Measurements from ENCODE around the gene IL7R.

Gene IL7R

GRCh38 chr5:35880156-35880555 lies 23.5 kb downstream of the IL7R start:
- H3K4me3 ChIP-seq (ENCODE audit: low read depth, low read length): no peak overlapping the region
- no peak for TF ChIP-seq CTCF (IDR thresholded peaks at IDR 0.05; ENCODE audit: borderline replicate concordance, insufficient read depth, low read depth, low read length)

DNA sequence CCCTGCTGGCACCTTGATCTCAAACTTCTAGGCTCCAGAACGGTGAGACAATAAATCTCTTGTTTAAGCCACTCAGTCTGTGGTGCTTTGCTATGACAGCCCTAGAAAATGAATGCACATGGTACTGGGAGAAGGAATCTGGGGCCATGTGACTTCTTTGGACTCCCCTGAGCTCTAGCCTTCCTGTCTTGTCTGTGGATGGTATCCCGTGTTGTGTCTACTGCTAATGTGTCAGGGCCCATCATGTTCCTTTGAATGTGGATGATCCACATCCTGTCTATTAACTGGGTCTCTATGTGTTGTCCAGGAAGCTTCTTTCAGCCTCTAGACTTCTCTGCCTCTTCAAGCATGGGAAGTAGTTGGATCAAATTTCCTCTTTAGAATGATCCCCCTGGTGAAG lies 25.1 kb downstream of the IL7R start:
- H3K4me3 ChIP-seq (ENCODE audit: low read depth, low read length): no peak overlapping the region
- TF ChIP-seq CTCF (IDR thresholded peaks at IDR 0.05; ENCODE audit: borderline replicate concordance, insufficient read depth, low read depth, low read length): no peak

DNA sequence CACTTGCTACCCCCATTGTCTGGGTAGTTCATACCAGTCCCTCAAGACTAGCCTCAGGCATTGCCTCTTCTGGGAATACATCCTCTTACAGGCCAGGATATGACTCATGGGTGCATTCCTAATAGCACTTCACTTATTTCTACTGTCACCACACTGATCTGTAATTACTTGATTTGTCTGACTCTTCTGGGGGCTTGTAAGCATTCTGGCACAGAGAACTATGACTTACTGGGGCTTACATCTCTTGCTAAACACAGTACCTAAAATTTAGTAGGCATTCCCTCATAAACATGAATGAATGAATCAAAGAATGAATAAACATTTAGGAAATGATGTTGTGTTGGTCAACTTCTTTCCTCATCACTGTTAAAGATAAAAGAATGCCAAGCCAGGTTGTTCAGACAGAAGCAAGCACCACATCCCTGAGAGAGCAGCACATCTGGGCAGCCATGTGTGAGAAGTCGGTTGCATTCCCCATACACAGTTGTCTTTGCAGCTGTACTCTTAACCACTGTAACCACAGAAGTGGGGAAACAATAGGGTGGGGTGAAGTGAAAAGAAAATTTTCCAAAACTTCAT lies 27.6 kb downstream of the IL7R start:
- H3K4me3 ChIP-seq (ENCODE audit: low read depth, low read length): no peak overlapping the region
- no peak for TF ChIP-seq CTCF (IDR thresholded peaks at IDR 0.05; ENCODE audit: borderline replicate concordance, insufficient read depth, low read depth, low read length)

- TF ChIP-seq CTCF (IDR thresholded peaks at IDR 0.05; ENCODE audit: borderline replicate concordance, insufficient read depth, low read depth, low read length): no peak
Measured at GRCh38 chr5:35884773-35885172, 28.1 kb downstream of the IL7R start.

DNA sequence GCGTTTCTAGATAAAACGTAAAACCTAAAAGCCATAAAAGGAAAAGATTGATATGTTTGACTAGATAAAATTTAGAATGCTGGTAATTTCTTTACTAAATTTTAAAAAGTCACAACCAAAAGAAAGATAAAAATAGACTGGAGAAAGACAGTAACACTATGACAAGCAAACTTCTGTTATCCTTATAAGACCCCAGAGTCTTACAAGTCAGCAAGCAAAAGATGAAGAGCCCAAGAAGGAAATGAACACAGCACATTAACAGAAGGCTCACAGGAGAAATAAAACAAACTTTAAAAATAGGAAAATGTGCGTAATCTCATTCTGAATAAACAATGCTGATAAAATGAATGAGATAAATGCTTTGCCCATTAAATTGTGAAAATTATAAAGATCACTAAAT lies 29.7 kb downstream of the IL7R start:
- H3K4me3 ChIP-seq (ENCODE audit: low read depth, low read length): no peak overlapping the region
- no peak for TF ChIP-seq CTCF (IDR thresholded peaks at IDR 0.05; ENCODE audit: borderline replicate concordance, insufficient read depth, low read depth, low read length)

More at GRCh38 chr5:35884773-35885172, 28.1 kb downstream of the IL7R start:
- H3K4me3 ChIP-seq (ENCODE audit: low read depth, low read length): no peak overlapping the region

- no peak for TF ChIP-seq CTCF (IDR thresholded peaks at IDR 0.05; ENCODE audit: borderline replicate concordance, insufficient read depth, low read depth, low read length)
- H3K4me3 ChIP-seq (ENCODE audit: low read depth, low read length): no peak overlapping the region
Measured at GRCh38 chr5:35887321-35888100, 30.8 kb downstream of the IL7R start.
